WTC11 (cell line): ENCODE measurements around the gene BRD1. TPM values are rescaled to one million over a fixed set of nuclear protein-coding genes. Genes with fewer than 3 reads are reported as not detected.

Experiments used
- ATAC-seq: fragments of 200-7000 bp; cut with Tn5 transposase; 2 replicates; pipeline ENCODE4 v1.10.0; 2021; ENCODE audit warnings: mild to moderate bottlenecking, moderate library complexity
- CTCF ChIA-PET: fragments of 300-600 bp; sonication (Branson Sonifier 250); formaldehyde crosslinking; loops from one replicate; lab custom pipeline; 2021; ENCODE audit warnings: antibody characterized with exemption; lab: Charles Lee
- POLR2A ChIA-PET: fragments of 350-600 bp; sonication (Branson Sonifier 250); formaldehyde crosslinking; loops from one replicate; lab custom pipeline; 2021; ENCODE audit warnings: antibody characterized with exemption; lab: Charles Lee
- DNase-seq: peaks from one replicate; pipeline ENCODE4 v3.0.0; 2021; ENCODE audit warnings: low spot score
- H3K27ac Mint-ChIP-seq: 2 replicates; pipeline ENCODE4 v1.8.0; 2021; ENCODE audit warnings: mixed read lengths
- H3K27me3 Mint-ChIP-seq: 2 replicates; pipeline ENCODE4 v1.8.0; 2021; ENCODE audit warnings: low read depth, mild to moderate bottlenecking, moderate library complexity, mixed read lengths
- H3K36me3 Mint-ChIP-seq: 2 replicates; pipeline ENCODE4 v1.8.0; 2021; ENCODE audit warnings: mixed read lengths
- H3K4me1 Mint-ChIP-seq: 2 replicates; pipeline ENCODE4 v1.8.0; 2022; ENCODE audit warnings: mixed read lengths
- H3K4me3 Mint-ChIP-seq: 2 replicates; pipeline ENCODE4 v1.8.0; 2021; ENCODE audit warnings: mild to moderate bottlenecking, moderate library complexity, mixed read lengths
- H3K9me3 Mint-ChIP-seq: 2 replicates; pipeline ENCODE4 v1.8.0; 2021; ENCODE audit warnings: mixed read lengths
- ATF1 ChIP-seq: sonication (generic); formaldehyde crosslinking; IDR thresholded peaks from 2 replicates; pipeline ENCODE4 v1.8.1; 2023; ENCODE audit warnings: mild to moderate bottlenecking, moderate library complexity, missing genetic modification reagents
- HMGA2 ChIP-seq: fragments of 250-450 bp; sonication (Bioruptor Pico); IDR thresholded peaks from 2 replicates; pipeline ENCODE4 v1.4.0; 2021; ENCODE audit warnings: mild to moderate bottlenecking, moderate library complexity
- JUN ChIP-seq: sonication (generic); formaldehyde crosslinking; IDR thresholded peaks from 2 replicates; pipeline ENCODE4 v1.8.0; 2023; ENCODE audit warnings: mild to moderate bottlenecking, missing genetic modification reagents
- NFATC4 ChIP-seq: fragments of 250-450 bp; sonication (Bioruptor Pico); IDR thresholded peaks from 2 replicates; pipeline ENCODE4 v1.9.0; 2021; ENCODE audit warnings: mild to moderate bottlenecking
- NFE2L1 ChIP-seq: sonication (generic); formaldehyde crosslinking; IDR thresholded peaks from 2 replicates; pipeline ENCODE4 v1.8.1; 2023; ENCODE audit warnings: missing genetic modification reagents
- NR3C1 ChIP-seq: sonication (generic); formaldehyde crosslinking; conservative IDR thresholded peaks from 2 replicates; pipeline ENCODE4 v1.8.1; 2023; ENCODE audit warnings: low read depth, mild to moderate bottlenecking, missing genetic modification reagents
- RORB ChIP-seq: fragments of 250-450 bp; sonication (Bioruptor Pico); IDR thresholded peaks from 2 replicates; pipeline ENCODE4 v1.9.0; 2021; ENCODE audit warnings: mild to moderate bottlenecking
- SMAD3 ChIP-seq: sonication (generic); formaldehyde crosslinking; IDR thresholded peaks from 2 replicates; pipeline ENCODE4 v1.8.0; 2022; ENCODE audit warnings: missing genetic modification reagents, mild to moderate bottlenecking, borderline replicate concordance
- SOX15 ChIP-seq: fragments of 250-450 bp; sonication (Bioruptor Pico); IDR thresholded peaks from 2 replicates; pipeline ENCODE4 v1.9.0; 2021; ENCODE audit warnings: mild to moderate bottlenecking
- ZNF138 ChIP-seq: sonication (generic); formaldehyde crosslinking; conservative IDR thresholded peaks from 2 replicates; pipeline ENCODE4 v1.8.1; 2022; ENCODE audit warnings: mild to moderate bottlenecking, moderate library complexity, missing genetic modification reagents
- total RNA-seq: library from RNA; stranded (reverse); gene quantifications from 3 replicates; pipeline ENCODE4 v1.2.3, GENCODE V29; 2021
- TF ChIP-seq, protein P1 (sequence below): fragments of 250-450 bp; sonication (Bioruptor Pico); IDR thresholded peaks from 2 replicates; pipeline ENCODE4 v1.9.0; 2021; ENCODE audit warnings: mild to moderate bottlenecking
- TF ChIP-seq, protein P2 (sequence below): sonication (generic); formaldehyde crosslinking; IDR thresholded peaks from 2 replicates; pipeline ENCODE4 v1.8.1; 2023; ENCODE audit warnings: mild to moderate bottlenecking, missing genetic modification reagents, borderline replicate concordance
- TF ChIP-seq, protein P3 (sequence below): fragments of 200-600 bp; IDR thresholded peaks from 2 replicates; pipeline ENCODE4 v1.8.0; 2022; ENCODE audit warnings: antibody characterized with exemption
- TF ChIP-seq, protein P4 (sequence below): sonication (generic); formaldehyde crosslinking; IDR thresholded peaks from 2 replicates; pipeline ENCODE4 v1.8.0; 2022; ENCODE audit warnings: mild to moderate bottlenecking, missing genetic modification reagents
- TF ChIP-seq, protein P5 (sequence below): sonication (generic); formaldehyde crosslinking; conservative IDR thresholded peaks from 2 replicates; pipeline ENCODE4 v1.8.1; 2022; ENCODE audit warnings: mild to moderate bottlenecking, missing genetic modification reagents
- TF ChIP-seq, protein P6 (sequence below): sonication (generic); formaldehyde crosslinking; IDR thresholded peaks from 2 replicates; pipeline ENCODE4 v1.8.0; 2022; ENCODE audit warnings: mild to moderate bottlenecking, missing genetic modification reagents

BRD1 gene
- total RNA-seq, 1 experiment from 2014 or later = 36.6 TPM

DNA sequence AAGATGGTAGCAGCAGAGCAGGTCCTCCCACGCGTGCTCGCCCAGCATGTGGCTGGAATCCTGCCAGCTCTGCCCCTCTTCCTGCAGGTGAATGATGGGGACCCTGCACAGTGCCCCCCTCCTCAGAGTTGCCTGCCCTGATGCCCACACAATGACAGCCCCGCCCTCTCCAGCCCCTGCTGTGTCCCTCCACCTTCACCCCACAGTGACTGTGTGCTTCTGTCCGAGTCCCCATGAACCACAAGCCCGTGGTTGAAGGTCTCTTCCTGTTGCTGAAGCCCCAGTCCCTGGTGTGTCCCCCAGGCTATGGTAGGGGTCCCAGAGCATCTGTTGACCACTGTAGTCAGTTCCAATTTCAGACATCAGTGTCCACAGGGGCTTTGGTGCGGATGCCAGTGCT, 71.0 kb downstream of the BRD1 start:
- Mint-ChIP-seq H3K4me3 (no peak overlapping the region), H3K36me3 (no peaks in the 10 kb centered on the region), H3K9me3 (peaks cover 15% of the 10 kb centered on the region), H3K27me3 (peaks cover 4% of the 10 kb centered on the region), H3K27ac (no peak overlapping the region), H3K4me1 (peaks cover 5% of the 10 kb centered on the region; the same call in 1 of the 2 replicates)
- ChIA-PET POLR2A (no interaction called here), CTCF (interaction anchor here (0.6 kb wide), 1 partner anchor 274 kb away, joined by 3 read pairs; no protein-coding TSS in a partner anchor)
- TF ChIP-seq, protein P1, sequence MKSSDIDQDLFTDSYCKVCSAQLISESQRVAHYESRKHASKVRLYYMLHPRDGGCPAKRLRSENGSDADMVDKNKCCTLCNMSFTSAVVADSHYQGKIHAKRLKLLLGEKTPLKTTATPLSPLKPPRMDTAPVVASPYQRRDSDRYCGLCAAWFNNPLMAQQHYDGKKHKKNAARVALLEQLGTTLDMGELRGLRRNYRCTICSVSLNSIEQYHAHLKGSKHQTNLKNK = no peak
- TF ChIP-seq NFE2L1 (CRISPR knock-in tag) (no peak), ATF1 (no peak), NFATC4 (CRISPR knock-in tag) (no peak), NR3C1 (no peak), ZNF138 (CRISPR knock-in tag) (no peak)
- TF ChIP-seq, protein P2, sequence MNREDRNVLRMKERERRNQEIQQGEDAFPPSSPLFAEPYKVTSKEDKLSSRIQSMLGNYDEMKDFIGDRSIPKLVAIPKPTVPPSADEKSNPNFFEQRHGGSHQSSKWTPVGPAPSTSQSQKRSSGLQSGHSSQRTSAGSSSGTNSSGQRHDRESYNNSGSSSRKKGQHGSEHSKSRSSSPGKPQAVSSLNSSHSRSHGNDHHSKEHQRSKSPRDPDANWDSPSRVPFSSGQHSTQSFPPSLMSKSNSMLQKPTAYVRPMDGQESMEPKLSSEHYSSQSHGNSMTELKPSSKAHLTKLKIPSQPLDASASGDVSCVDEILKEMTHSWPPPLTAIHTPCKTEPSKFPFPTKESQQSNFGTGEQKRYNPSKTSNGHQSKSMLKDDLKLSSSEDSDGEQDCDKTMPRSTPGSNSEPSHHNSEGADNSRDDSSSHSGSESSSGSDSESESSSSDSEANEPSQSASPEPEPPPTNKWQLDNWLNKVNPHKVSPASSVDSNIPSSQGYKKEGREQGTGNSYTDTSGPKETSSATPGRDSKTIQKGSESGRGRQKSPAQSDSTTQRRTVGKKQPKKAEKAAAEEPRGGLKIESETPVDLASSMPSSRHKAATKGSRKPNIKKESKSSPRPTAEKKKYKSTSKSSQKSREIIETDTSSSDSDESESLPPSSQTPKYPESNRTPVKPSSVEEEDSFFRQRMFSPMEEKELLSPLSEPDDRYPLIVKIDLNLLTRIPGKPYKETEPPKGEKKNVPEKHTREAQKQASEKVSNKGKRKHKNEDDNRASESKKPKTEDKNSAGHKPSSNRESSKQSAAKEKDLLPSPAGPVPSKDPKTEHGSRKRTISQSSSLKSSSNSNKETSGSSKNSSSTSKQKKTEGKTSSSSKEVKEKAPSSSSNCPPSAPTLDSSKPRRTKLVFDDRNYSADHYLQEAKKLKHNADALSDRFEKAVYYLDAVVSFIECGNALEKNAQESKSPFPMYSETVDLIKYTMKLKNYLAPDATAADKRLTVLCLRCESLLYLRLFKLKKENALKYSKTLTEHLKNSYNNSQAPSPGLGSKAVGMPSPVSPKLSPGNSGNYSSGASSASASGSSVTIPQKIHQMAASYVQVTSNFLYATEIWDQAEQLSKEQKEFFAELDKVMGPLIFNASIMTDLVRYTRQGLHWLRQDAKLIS (CRISPR knock-in tag) = no peak
- DNase-seq = no peak
- no peak for ATAC-seq

DNA sequence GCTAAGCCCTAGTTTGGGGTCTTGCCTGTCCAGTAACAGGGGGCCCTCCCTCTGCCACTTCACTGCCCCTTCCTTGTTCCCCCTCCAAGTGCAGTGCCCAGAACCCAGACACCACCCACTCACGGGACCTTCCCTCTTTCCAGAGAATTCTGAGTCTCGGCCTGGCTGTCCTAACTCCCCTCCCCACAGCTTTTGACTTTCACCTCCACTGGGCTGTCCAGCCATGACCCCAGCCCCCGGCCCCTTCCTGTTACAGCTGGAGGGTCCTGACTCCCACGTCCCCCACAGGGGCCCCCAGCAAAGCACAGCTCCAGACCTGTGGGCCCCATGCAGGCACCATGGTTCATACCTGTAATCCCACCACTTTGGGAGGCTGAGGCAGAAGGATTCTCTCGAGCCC, 71.5 kb downstream of the BRD1 start:
- ChIA-PET POLR2A (no interaction called here), CTCF (no interaction called here)
- Mint-ChIP-seq H3K27me3 (peaks cover 4% of the 10 kb centered on the region), H3K9me3 (peaks cover 15% of the 10 kb centered on the region), H3K4me3 (no peak overlapping the region)
- DNase-seq = no peak
- TF ChIP-seq JUN (CRISPR knock-in tag) = no peak
- TF ChIP-seq, protein P3, sequence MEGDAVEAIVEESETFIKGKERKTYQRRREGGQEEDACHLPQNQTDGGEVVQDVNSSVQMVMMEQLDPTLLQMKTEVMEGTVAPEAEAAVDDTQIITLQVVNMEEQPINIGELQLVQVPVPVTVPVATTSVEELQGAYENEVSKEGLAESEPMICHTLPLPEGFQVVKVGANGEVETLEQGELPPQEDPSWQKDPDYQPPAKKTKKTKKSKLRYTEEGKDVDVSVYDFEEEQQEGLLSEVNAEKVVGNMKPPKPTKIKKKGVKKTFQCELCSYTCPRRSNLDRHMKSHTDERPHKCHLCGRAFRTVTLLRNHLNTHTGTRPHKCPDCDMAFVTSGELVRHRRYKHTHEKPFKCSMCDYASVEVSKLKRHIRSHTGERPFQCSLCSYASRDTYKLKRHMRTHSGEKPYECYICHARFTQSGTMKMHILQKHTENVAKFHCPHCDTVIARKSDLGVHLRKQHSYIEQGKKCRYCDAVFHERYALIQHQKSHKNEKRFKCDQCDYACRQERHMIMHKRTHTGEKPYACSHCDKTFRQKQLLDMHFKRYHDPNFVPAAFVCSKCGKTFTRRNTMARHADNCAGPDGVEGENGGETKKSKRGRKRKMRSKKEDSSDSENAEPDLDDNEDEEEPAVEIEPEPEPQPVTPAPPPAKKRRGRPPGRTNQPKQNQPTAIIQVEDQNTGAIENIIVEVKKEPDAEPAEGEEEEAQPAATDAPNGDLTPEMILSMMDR = no peak
- TF ChIP-seq, protein P2 (CRISPR knock-in tag) = no peak
- no peak for TF ChIP-seq SOX15 (CRISPR knock-in tag)
- TF ChIP-seq, protein P4, sequence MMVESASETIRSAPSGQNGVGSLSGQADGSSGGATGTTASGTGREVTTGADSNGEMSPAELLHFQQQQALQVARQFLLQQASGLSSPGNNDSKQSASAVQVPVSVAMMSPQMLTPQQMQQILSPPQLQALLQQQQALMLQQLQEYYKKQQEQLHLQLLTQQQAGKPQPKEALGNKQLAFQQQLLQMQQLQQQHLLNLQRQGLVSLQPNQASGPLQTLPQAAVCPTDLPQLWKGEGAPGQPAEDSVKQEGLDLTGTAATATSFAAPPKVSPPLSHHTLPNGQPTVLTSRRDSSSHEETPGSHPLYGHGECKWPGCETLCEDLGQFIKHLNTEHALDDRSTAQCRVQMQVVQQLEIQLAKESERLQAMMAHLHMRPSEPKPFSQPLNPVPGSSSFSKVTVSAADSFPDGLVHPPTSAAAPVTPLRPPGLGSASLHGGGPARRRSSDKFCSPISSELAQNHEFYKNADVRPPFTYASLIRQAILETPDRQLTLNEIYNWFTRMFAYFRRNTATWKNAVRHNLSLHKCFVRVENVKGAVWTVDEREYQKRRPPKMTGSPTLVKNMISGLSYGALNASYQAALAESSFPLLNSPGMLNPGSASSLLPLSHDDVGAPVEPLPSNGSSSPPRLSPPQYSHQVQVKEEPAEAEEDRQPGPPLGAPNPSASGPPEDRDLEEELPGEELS (CRISPR knock-in tag) = no peak
- TF ChIP-seq SMAD3 = no peak
- no peak for TF ChIP-seq RORB (CRISPR knock-in tag)
- TF ChIP-seq, protein P5, sequence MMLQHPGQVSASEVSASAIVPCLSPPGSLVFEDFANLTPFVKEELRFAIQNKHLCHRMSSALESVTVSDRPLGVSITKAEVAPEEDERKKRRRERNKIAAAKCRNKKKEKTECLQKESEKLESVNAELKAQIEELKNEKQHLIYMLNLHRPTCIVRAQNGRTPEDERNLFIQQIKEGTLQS = no peak
- TF ChIP-seq HMGA2 = no peak
- TF ChIP-seq, protein P6, sequence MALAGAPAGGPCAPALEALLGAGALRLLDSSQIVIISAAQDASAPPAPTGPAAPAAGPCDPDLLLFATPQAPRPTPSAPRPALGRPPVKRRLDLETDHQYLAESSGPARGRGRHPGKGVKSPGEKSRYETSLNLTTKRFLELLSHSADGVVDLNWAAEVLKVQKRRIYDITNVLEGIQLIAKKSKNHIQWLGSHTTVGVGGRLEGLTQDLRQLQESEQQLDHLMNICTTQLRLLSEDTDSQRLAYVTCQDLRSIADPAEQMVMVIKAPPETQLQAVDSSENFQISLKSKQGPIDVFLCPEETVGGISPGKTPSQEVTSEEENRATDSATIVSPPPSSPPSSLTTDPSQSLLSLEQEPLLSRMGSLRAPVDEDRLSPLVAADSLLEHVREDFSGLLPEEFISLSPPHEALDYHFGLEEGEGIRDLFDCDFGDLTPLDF = no peak
- no peak for TF ChIP-seq ATF1
- TF ChIP-seq, all 79 proteins: peak for 0
- H3K27ac Mint-ChIP-seq = no peak overlapping the region
- peaks cover 5% of the 10 kb centered on the region; the same call in 1 of the 2 replicates for H3K4me1 Mint-ChIP-seq
- H3K36me3 Mint-ChIP-seq = no peaks in the 10 kb centered on the region
- no peak for ATAC-seq
